Mesodermal cell (in vitro differentiated cells): ENCODE data around the gene CRABP1.

Source experiments
- H3K27ac ChIP-seq: 2 replicates; pipeline ENCODE4 v1.7.0; 2013; ENCODE audit warnings: mild to moderate bottlenecking, low read depth, low read length, moderate library complexity; ENCODE audit not compliant: severe bottlenecking
- H3K36me3 ChIP-seq: 2 replicates; pipeline ENCODE4 v1.7.1; 2013; ENCODE audit warnings: mild to moderate bottlenecking, low read length, moderate library complexity; ENCODE audit not compliant: control insufficient read depth, insufficient read depth
- H3K4me1 ChIP-seq: one replicate; pipeline ENCODE4 v1.7.1; 2013; ENCODE audit warnings: mild to moderate bottlenecking, low read length; ENCODE audit not compliant: insufficient read depth, control insufficient read depth, poor library complexity, severe bottlenecking
- H3K4me3 ChIP-seq: 2 replicates; pipeline ENCODE4 v1.7.0; 2013; ENCODE audit warnings: low read length, control low read depth, mild to moderate bottlenecking; ENCODE audit not compliant: insufficient read depth, poor library complexity, severe bottlenecking; ENCODE audit errors: extremely low read depth
- H3K9me3 ChIP-seq: 2 replicates; pipeline ENCODE4 v1.7.1; 2013; ENCODE audit warnings: mild to moderate bottlenecking, low read length, moderate library complexity; ENCODE audit not compliant: control insufficient read depth
- WGBS, 2 experiments: methylation state at CpG; one replicate each; pipeline ENCODE4 v1.1.5; 2013; ENCODE audit warnings: missing lambda C conversion rate in 2 of 2; ENCODE audit not compliant: insufficient coverage in 2 of 2; 5-methylcytosine and 5-hydroxymethylcytosine counted together

CRABP1 gene

DNA sequence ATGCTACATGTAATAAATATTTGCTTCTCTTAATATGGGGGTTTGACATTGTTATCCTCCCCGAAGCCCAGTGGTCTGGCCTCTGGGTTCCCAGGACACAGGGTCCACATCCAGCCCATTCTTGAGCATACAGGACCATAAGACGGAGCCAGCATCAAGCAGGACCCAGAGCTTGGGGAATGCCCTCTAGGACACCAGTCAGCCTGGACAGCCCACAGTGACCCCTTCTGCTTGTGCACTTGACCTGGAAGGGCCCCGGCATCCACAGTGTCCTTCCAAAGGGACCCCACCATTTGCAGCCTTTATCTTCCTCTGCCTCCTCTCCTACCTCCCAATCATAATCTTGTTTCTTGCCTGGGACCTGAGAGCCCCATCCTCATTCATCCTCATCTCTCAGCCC lies 51.6 kb downstream of the CRABP1 start:
- Histone ChIP-seq H3K4me1 (peaks cover 19% of the 10 kb centered on the region), H3K4me3 (no peak overlapping the region), H3K27ac (no peak overlapping the region), H3K9me3 (no peaks in the 10 kb centered on the region), H3K36me3 (no peaks in the 10 kb centered on the region)
- 86 to 94% methylated on average over 2 to 3 of the region's 3 CpGs for WGBS, 2 experiments

- Histone ChIP-seq H3K4me3 (no peak overlapping the region), H3K4me1 (peaks cover 15% of the 10 kb centered on the region), H3K36me3 (no peaks in the 10 kb centered on the region), H3K9me3 (no peaks in the 10 kb centered on the region), H3K27ac (no peak overlapping the region)
- 68 to 71% methylated on average over 3 to 4 of the region's 4 CpGs for WGBS, 2 experiments
Observed at GRCh38 chr15:78392430-78392829, 52.3 kb downstream of the CRABP1 start.

DNA sequence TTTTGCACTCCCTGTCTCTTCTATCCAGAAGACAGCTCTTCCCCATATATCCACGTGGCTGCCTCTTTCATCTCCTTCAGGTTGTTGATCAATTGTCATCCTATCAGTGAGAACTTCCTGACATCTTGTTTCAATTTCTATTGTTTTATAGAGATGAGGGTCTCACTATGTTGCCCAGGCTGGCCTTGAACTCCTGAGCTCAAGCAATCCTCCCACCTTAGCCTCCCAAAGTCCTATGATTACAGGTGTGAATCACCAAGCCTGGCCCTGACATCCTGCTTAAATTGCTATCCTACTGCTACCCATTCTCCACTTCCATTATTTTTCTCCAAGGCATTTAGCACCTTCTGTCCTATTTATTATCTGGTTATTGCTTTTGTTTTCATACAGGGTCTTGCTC lies 53.0 kb downstream of the CRABP1 start:
- whole genome bisulfite sequencing, 2 experiments: 100% methylated on average over 1 of the region's 1 CpG; no CpG with 5 or more reads in 1 of the 2 experiments
- no peak overlapping the region for H3K27ac ChIP-seq
- H3K9me3 ChIP-seq: no peaks in the 10 kb centered on the region
- H3K4me1 ChIP-seq: peaks cover 15% of the 10 kb centered on the region
- no peak overlapping the region for H3K4me3 ChIP-seq
- no peaks in the 10 kb centered on the region for H3K36me3 ChIP-seq

- Histone ChIP-seq H3K4me3 (no peak overlapping the region), H3K36me3 (no peaks in the 10 kb centered on the region), H3K9me3 (no peaks in the 10 kb centered on the region), H3K4me1 (peaks cover 12% of the 10 kb centered on the region), H3K27ac (no peak overlapping the region)
- 89% methylated on average over 2 of the region's 3 CpGs; no CpG with 5 or more reads in 1 of the 2 experiments for WGBS, 2 experiments
Observed at GRCh38 chr15:78394026-78394425, 53.9 kb downstream of the CRABP1 start.

DNA sequence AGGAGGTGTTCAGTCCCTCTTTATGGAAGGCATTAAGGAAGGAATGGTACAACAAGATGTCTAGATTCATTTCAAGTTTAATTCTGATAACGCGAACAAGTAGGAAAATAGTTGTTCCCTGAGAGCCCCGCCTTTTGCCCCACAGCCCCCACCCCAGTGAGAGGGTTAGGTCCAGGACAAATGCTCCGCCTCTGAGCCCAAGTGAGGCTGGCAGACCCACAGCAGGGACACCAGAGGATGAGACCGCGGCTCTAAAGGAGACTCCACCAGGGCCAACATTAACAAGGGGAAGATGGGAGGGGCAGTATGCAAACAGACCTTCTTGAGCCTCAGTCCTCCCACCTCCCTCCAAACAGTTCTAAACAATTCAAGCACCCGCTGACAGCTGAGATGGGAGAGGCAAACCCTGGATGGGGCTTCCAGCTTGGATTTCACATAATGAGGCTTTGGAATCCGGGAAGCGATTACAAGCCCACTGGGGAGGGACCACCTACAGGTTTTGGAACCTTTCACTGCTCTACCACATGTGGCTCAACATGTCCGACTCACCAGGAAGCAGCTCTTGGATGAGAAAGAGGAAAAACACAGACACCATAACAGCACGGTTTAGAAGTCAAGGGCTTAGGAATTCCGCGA lies 54.9 kb downstream of the CRABP1 start:
- Histone ChIP-seq H3K4me3 (no peak overlapping the region), H3K4me1 (peaks cover 6% of the 10 kb centered on the region), H3K27ac (no peak overlapping the region), H3K9me3 (no peaks in the 10 kb centered on the region), H3K36me3 (no peaks in the 10 kb centered on the region)
- WGBS, 2 experiments: 16 to 23% methylated on average over 7 to 8 of the region's 13 CpGs

DNA sequence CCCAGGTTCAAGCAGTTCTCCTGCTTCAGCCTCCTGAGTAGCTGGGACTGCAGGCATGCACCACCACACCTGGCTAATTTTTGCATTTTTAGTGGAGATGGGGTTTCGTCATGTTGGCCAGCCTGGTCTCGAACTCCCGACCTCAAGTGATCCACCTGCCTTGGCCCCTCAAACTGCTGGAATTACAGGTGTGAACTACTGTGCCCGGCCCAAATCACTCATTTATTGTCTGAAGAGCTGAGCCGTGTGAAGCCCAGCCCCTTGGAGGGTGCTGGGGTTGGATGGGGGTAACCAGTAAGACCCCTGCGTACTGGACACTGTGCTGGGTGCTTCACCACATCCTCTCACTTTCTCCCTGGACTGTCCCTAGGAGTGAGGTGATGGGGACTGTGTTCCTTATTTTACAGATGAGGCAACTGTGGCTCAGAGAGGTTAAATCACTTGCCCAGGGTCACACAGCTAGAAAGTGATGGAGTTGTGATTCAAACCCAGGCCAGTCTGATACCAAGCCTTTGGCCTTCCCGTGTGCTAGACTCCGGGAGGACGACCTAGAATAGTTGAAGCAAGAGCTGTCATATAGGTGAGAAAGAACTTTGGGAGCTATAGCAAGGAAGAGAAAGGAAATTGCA lies 56.1 kb downstream of the CRABP1 start:
- Histone ChIP-seq H3K36me3 (no peaks in the 10 kb centered on the region), H3K9me3 (no peaks in the 10 kb centered on the region), H3K4me1 (peaks cover 6% of the 10 kb centered on the region), H3K4me3 (no peak overlapping the region), H3K27ac (no peak overlapping the region)
- WGBS, 2 experiments: 93% methylated on average over 7 of the region's 9 CpGs

- Histone ChIP-seq H3K4me3 (no peak overlapping the region), H3K9me3 (no peaks in the 10 kb centered on the region), H3K36me3 (no peaks in the 10 kb centered on the region), H3K27ac (no peak overlapping the region), H3K4me1 (peaks cover 6% of the 10 kb centered on the region)
- WGBS, 2 experiments: 80 to 82% methylated on average over 6 of the region's 9 CpGs
Observed at GRCh38 chr15:78396976-78397375, 56.8 kb downstream of the CRABP1 start.

- no peaks in the 10 kb centered on the region for H3K9me3 ChIP-seq
- H3K4me1 ChIP-seq: peaks cover 6% of the 10 kb centered on the region
- no peak overlapping the region for H3K4me3 ChIP-seq
- no peak overlapping the region for H3K27ac ChIP-seq
- WGBS, 2 experiments: 100% methylated on average over 2 of the region's 2 CpGs
- no peaks in the 10 kb centered on the region for H3K36me3 ChIP-seq
Observed at GRCh38 chr15:78397382-78397781, 57.2 kb downstream of the CRABP1 start.
